B cell (primary cell): ENCODE data around the gene PSMD5. TPM values are rescaled to one million over a fixed set of nuclear protein-coding genes. Genes with fewer than 3 reads are reported as not detected.

Source experiments
- ATAC-seq: fragments of 200-7000 bp; cut with Tn5 transposase; one replicate; pipeline ENCODE4 v1.10.0; 2021; ENCODE audit warnings: low read depth, mild to moderate bottlenecking, moderate number of reproducible peaks, moderate library complexity
- CTCF ChIA-PET: fragments of 350-600 bp; sonication (Branson Sonifier 250); formaldehyde crosslinking; loops from one replicate; lab custom pipeline; 2021; ENCODE audit warnings: antibody characterized with exemption, inconsistent platforms; lab: Charles Lee
- POLR2A ChIA-PET: fragments of 350-600 bp; sonication (Branson Sonifier 250); formaldehyde crosslinking; loops from one replicate; lab custom pipeline; 2021; ENCODE audit warnings: antibody characterized with exemption; lab: Charles Lee
- DNase-seq: peaks from one replicate; pipeline ENCODE4 v3.0.0; 2013
- H2AFZ ChIP-seq: 2 replicates; pipeline ENCODE4 v1.6.1; 2012; ENCODE audit warnings: mild to moderate bottlenecking, low read depth, low read length; ENCODE audit not compliant: insufficient read depth, poor library complexity, severe bottlenecking
- H3K27ac ChIP-seq, 2 donors: 1 replicate in 1 of 2; 2 replicates in 1 of 2; pipeline ENCODE4 v1.5.1; 2012 to 2013; ENCODE audit warnings: low read length in 2 of 2, mild to moderate bottlenecking in 2 of 2, moderate library complexity in 1 of 2
- H3K27me3 ChIP-seq, 4 experiments: fragments of 200-600 bp in 1 of 4; sonication (generic) in 1 of 4; replicated peaks in 1 of 4; 1 replicate in 2 of 4; 2 replicates in 2 of 4; pipeline versions ENCODE4 v1.6.1 to v1.7.0; 2013 to 2016; ENCODE audit warnings: low read length in 3 of 4, mild to moderate bottlenecking in 2 of 4, mixed read lengths in 1 of 4, moderate library complexity in 1 of 4; ENCODE audit not compliant: insufficient read depth in 4 of 4, control insufficient read depth in 3 of 4; ENCODE audit errors: control extremely low read depth in 1 of 4
- H3K36me3 ChIP-seq, 2 experiments: replicated peaks in 1 of 2; 1 replicate in 1 of 2; 2 replicates in 1 of 2; pipeline versions ENCODE4 v1.6.1 to v1.7.1; 2013; ENCODE audit warnings: low read length in 1 of 2; ENCODE audit not compliant: insufficient read depth in 2 of 2, control insufficient read depth in 1 of 2; ENCODE audit errors: control extremely low read depth in 1 of 2, extremely low read depth in 1 of 2
- H3K4me1 ChIP-seq, 2 donors: fragments of 200-600 bp in 1 of 2; sonication (generic) in 1 of 2; 1 replicate in 1 of 2; 2 replicates in 1 of 2; pipeline versions ENCODE4 v1.5.1 to v1.6.1; 2013 to 2017; ENCODE audit warnings: low read length in 2 of 2; ENCODE audit not compliant: control insufficient read depth in 2 of 2, insufficient read depth in 2 of 2
- H3K4me2 ChIP-seq: replicated peaks from 2 replicates; pipeline ENCODE3; 2012; ENCODE audit warnings: mild to moderate bottlenecking, low read depth, low read length; ENCODE audit not compliant: poor library complexity, severe bottlenecking
- H3K4me3 ChIP-seq, 5 experiments: fragments of 200-600 bp in 1 of 5; sonication (generic) in 1 of 5; 1 replicate in 3 of 5; 2 replicates in 2 of 5; pipeline versions ENCODE4 v1.5.1 to v1.7.0; 2011 to 2016; ENCODE audit warnings: low read length in 4 of 5, mild to moderate bottlenecking in 4 of 5, low read depth in 2 of 5, control low read depth in 1 of 5, moderate library complexity in 1 of 5; ENCODE audit not compliant: insufficient read depth in 1 of 5; ENCODE audit errors: control extremely low read depth in 1 of 5, extremely low read depth in 1 of 5
- H3K79me2 ChIP-seq: fragments of 200-600 bp; sonication (generic); one replicate; pipeline ENCODE4 v1.6.0; 2016; ENCODE audit warnings: low read length; ENCODE audit not compliant: control insufficient read depth, insufficient read depth
- H3K9ac ChIP-seq: fragments of 200-600 bp; sonication (generic); 2 replicates; pipeline ENCODE4 v1.6.1; 2017; ENCODE audit warnings: mild to moderate bottlenecking, low read length, moderate library complexity
- H3K9me3 ChIP-seq, 3 donors: one replicate each; pipeline versions ENCODE4 v1.6.1 to v1.7.1; 2013; ENCODE audit warnings: low read length in 2 of 3; ENCODE audit not compliant: control insufficient read depth in 2 of 3, insufficient read depth in 1 of 3; ENCODE audit errors: control extremely low read depth in 1 of 3
- H4K20me1 ChIP-seq: 2 replicates; pipeline ENCODE4 v1.6.0; 2012; ENCODE audit warnings: mild to moderate bottlenecking, low read length; ENCODE audit not compliant: insufficient read depth, control insufficient read depth, poor library complexity, severe bottlenecking
- H3K27ac Mint-ChIP-seq: one replicate; pipeline ENCODE4 v1.8.0; 2021; ENCODE audit warnings: mixed read lengths
- H3K27me3 Mint-ChIP-seq: one replicate; pipeline ENCODE4 v1.8.0; 2021; ENCODE audit warnings: mixed read lengths
- H3K4me1 Mint-ChIP-seq: one replicate; pipeline ENCODE4 v1.8.0; 2021; ENCODE audit warnings: mixed read lengths
- H3K4me3 Mint-ChIP-seq: one replicate; pipeline ENCODE4 v1.8.0; 2021; ENCODE audit warnings: mixed read lengths
- H3K9me3 Mint-ChIP-seq: one replicate; pipeline ENCODE4 v1.8.0; 2022; ENCODE audit warnings: mixed read lengths; ENCODE audit not compliant: insufficient read depth
- CTCF ChIP-seq: fragments of 200-600 bp; IDR thresholded peaks from one replicate; pipeline ENCODE4 v1.8.0; 2022; ENCODE audit warnings: antibody characterized with exemption, mild to moderate bottlenecking
- EZH2 ChIP-seq: IDR thresholded peaks from 2 replicates; pipeline ENCODE4 v1.6.1; 2012; ENCODE audit warnings: borderline replicate concordance, low read depth, mild to moderate bottlenecking, moderate library complexity, low read length; ENCODE audit not compliant: insufficient read depth, poor library complexity, severe bottlenecking
- WGBS: methylation state at CpG from one replicate; pipeline ENCODE4 v1.1.5; 2013; ENCODE audit warnings: missing lambda C conversion rate; ENCODE audit not compliant: insufficient coverage; 5-methylcytosine and 5-hydroxymethylcytosine counted together
- intact Hi-C: fragments of 100-400 bp; cut with micrococcal nuclease; formaldehyde crosslinking; loops from one replicate; pipeline ENCODE4 v1.10.0; 2022
- polyA plus RNA-seq: library from polyadenylated mRNA; depleted of rRNA; stranded (reverse); fragments of >200 nt; gene quantifications from 2 replicates; pipeline ENCODE4 v1.2.3, GENCODE V29; 2012
- total RNA-seq, 2 donors: library from RNA; stranded (reverse); fragments of 120-200 nt in 1 of 2; gene quantifications; 1 replicate in 1 of 2; 2 replicates in 1 of 2; pipeline versions ENCODE4 v1.2.3 to v1.2.4, GENCODE V29; 2013 to 2022

PSMD5 gene
- total and polyA plus RNA-seq, 2 donors (not counting 1 experiment from before 2014, with no cell fraction given): 7.4 to 25.3 TPM

GRCh38 chr9:120783602-120784047 lies 59.1 kb downstream of the PSMD5 start:
- Mint-ChIP-seq H3K27me3 (no peaks in the 10 kb centered on the region), H3K9me3 (no peaks in the 10 kb centered on the region), H3K4me1 (peaks cover 24% of the 10 kb centered on the region), H3K27ac (no peak overlapping the region), H3K4me3 (no peak overlapping the region)
- no peak overlapping the region for H3K27ac ChIP-seq
- H3K36me3 ChIP-seq: peaks cover 4 to 37% of the 10 kb centered on the region in 2 experiments
- no peak overlapping the region for H3K9ac ChIP-seq
- H2AFZ ChIP-seq: no peak overlapping the region
- no peak overlapping the region for H3K4me3 ChIP-seq
- TF ChIP-seq CTCF (no peak), EZH2 (no peak)
- DNase-seq (no peak), ATAC-seq (no peak)
- ChIA-PET CTCF (interaction anchor here (1.5 kb wide), 1 partner anchor 276 kb away, joined by 4 read pairs; no protein-coding TSS in a partner anchor), POLR2A (no interaction called here)
- H3K9me3 ChIP-seq: no peaks in the 10 kb centered on the region
- H4K20me1 ChIP-seq: peaks cover 21% of the 10 kb centered on the region
- intact Hi-C loops: no loop called here
- H3K4me2 ChIP-seq: no peak overlapping the region
- H3K27me3 ChIP-seq: no peaks in the 10 kb centered on the region
- H3K4me1 ChIP-seq: no peaks in the 10 kb centered on the region
- peaks cover 82% of the 10 kb centered on the region for H3K79me2 ChIP-seq
- WGBS: 91% methylated on average over 1 of the region's 2 CpGs

- no peak overlapping the region for H3K4me2 ChIP-seq
- H3K36me3 ChIP-seq: peaks cover 17 to 42% of the 10 kb centered on the region in 2 experiments
- H3K79me2 ChIP-seq: peaks cover 71% of the 10 kb centered on the region
- 100% methylated on average over 1 of the region's 2 CpGs for WGBS
- H3K27me3 ChIP-seq: no peaks in the 10 kb centered on the region
- Mint-ChIP-seq H3K27me3 (no peaks in the 10 kb centered on the region), H3K27ac (no peak overlapping the region), H3K9me3 (no peaks in the 10 kb centered on the region), H3K4me1 (peaks cover 12% of the 10 kb centered on the region), H3K4me3 (no peak overlapping the region)
- H3K27ac ChIP-seq: no peak overlapping the region
- H3K4me3 ChIP-seq: no peak overlapping the region
- no peaks in the 10 kb centered on the region for H3K4me1 ChIP-seq
- H3K9me3 ChIP-seq: no peaks in the 10 kb centered on the region
- intact Hi-C loops: no loop called here
- ATAC-seq (no peak), DNase-seq (no peak)
- POLR2A ChIA-PET: no interaction called here
- TF ChIP-seq CTCF: no peak
- no peak for TF ChIP-seq EZH2
- peaks cover 16% of the 10 kb centered on the region for H4K20me1 ChIP-seq
- H3K9ac ChIP-seq: no peak overlapping the region
- CTCF ChIA-PET: no interaction called here
- no peak overlapping the region for H2AFZ ChIP-seq
Observed at GRCh38 chr9:120781236-120781635, 61.5 kb downstream of the PSMD5 start.
